Astrocyte (in vitro differentiated cells and primary cell): ENCODE results near the gene RNF41. TPM values are rescaled to one million over a fixed set of nuclear protein-coding genes. Genes with fewer than 3 reads are reported as not detected.

Experiments used
- DNase-seq: peaks from one replicate; pipeline ENCODE4 v3.0.0-alpha.2; 2010; ENCODE audit warnings: low read depth
- FAIRE-seq: peaks from 2 replicates; lab custom pipeline; 2011; peaks lifted over from hg19 to GRCh38; lab: Jason Lieb, UNC
- H2AFZ ChIP-seq: 2 replicates; pipeline ENCODE4 v1.6.0; 2012; ENCODE audit warnings: low read depth, low read length, inconsistent platforms
- H3K27ac ChIP-seq: 2 replicates; pipeline ENCODE4 v1.5.1; 2011; ENCODE audit warnings: low read depth, low read length, inconsistent platforms
- H3K27me3 ChIP-seq: 2 replicates; pipeline ENCODE4 v1.6.0; 2011; ENCODE audit warnings: low read length, inconsistent platforms; ENCODE audit not compliant: insufficient read depth
- H3K36me3 ChIP-seq: 2 replicates; pipeline ENCODE4 v1.5.1; 2011; ENCODE audit warnings: low read length, inconsistent platforms; ENCODE audit not compliant: insufficient read depth
- H3K4me1 ChIP-seq: 2 replicates; pipeline ENCODE4 v1.5.1; 2011; ENCODE audit warnings: low read length, inconsistent platforms; ENCODE audit not compliant: insufficient read depth
- H3K4me2 ChIP-seq: 2 replicates; pipeline ENCODE4 v1.6.0; 2012; ENCODE audit warnings: low read length, inconsistent platforms
- H3K4me3 ChIP-seq: 2 replicates; pipeline ENCODE4 v1.5.1; 2011; ENCODE audit warnings: low read depth, mild to moderate bottlenecking, low read length, inconsistent platforms; ENCODE audit not compliant: insufficient read depth
- H3K79me2 ChIP-seq: 2 replicates; pipeline ENCODE4 v1.6.0; 2012; ENCODE audit warnings: mild to moderate bottlenecking, low read length, inconsistent platforms; ENCODE audit not compliant: insufficient read depth
- H3K9ac ChIP-seq: 2 replicates; pipeline ENCODE4 v1.6.0; 2012; ENCODE audit warnings: mild to moderate bottlenecking, low read length, inconsistent platforms
- H3K9me3 ChIP-seq: 2 replicates; pipeline ENCODE4 v1.5.1; 2012; ENCODE audit warnings: low read depth, mild to moderate bottlenecking, low read length, inconsistent platforms; ENCODE audit not compliant: insufficient read depth
- H4K20me1 ChIP-seq: 2 replicates; pipeline ENCODE4 v1.6.0; 2012; ENCODE audit warnings: low read length, inconsistent platforms; ENCODE audit not compliant: insufficient read depth
- H3K27ac Mint-ChIP-seq: one replicate; pipeline ENCODE4 v1.8.0; 2021; ENCODE audit warnings: mild to moderate bottlenecking, mixed read lengths; ENCODE audit not compliant: unreplicated experiment
- H3K27me3 Mint-ChIP-seq: one replicate; pipeline ENCODE4 v1.8.0; 2021; ENCODE audit warnings: low read depth, mixed read lengths; ENCODE audit not compliant: unreplicated experiment
- H3K36me3 Mint-ChIP-seq: one replicate; pipeline ENCODE4 v1.8.0; 2021; ENCODE audit warnings: low read depth, mixed read lengths; ENCODE audit not compliant: unreplicated experiment
- H3K4me1 Mint-ChIP-seq: one replicate; pipeline ENCODE4 v1.8.0; 2021; ENCODE audit warnings: low read depth, mixed read lengths; ENCODE audit not compliant: unreplicated experiment
- H3K4me3 Mint-ChIP-seq: one replicate; pipeline ENCODE4 v1.8.0; 2021; ENCODE audit warnings: mild to moderate bottlenecking, moderate library complexity, mixed read lengths; ENCODE audit not compliant: unreplicated experiment
- H3K9me3 Mint-ChIP-seq: one replicate; pipeline ENCODE4 v1.8.0; 2021; ENCODE audit warnings: mild to moderate bottlenecking, mixed read lengths; ENCODE audit not compliant: unreplicated experiment
- EZH2 ChIP-seq: IDR thresholded peaks from 2 replicates; pipeline ENCODE4 v1.6.1; 2012; ENCODE audit warnings: mild to moderate bottlenecking, low read length, inconsistent platforms; ENCODE audit not compliant: insufficient read depth
- total RNA-seq: library from RNA; stranded (reverse); gene quantifications from 2 replicates; pipeline ENCODE4 v1.2.1, GENCODE V29; 2021
- TF ChIP-seq, protein P1 (sequence below): IDR thresholded peaks from 2 replicates; pipeline ENCODE4 v1.5.1; 2011; ENCODE audit warnings: low read depth, mild to moderate bottlenecking, inconsistent platforms, low read length, moderate library complexity; ENCODE audit not compliant: insufficient read depth

The RNF41 gene
- total RNA-seq, 1 donor from 2014 or later, result 85.8 TPM

DNA sequence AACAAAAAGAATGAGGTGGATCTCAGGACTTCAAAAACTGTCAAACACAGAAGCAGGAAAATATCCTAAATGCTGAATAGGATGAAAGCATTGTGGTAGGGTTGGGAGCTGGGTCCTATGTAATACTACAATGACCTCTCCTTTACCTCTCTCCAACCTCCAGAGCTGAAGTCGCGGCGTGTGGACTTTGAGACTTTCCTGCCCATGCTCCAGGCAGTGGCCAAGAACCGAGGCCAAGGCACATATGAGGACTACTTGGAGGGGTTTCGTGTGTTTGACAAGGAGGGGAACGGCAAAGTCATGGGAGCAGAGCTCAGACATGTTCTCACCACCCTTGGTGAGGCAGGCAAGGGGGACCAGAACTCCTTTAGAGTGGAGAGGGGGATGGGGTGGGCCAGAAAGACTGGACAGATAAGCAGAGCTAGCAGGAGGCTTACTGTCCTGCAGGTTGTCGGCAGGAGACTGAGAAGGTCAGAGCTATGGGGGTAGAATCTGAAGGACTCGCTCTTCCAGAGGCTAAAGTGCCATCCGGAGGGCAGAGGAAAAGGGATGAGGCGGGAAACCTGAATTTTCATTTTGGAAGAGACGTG lies 66.4 kb downstream of the RNF41 start:
- Mint-ChIP-seq H3K4me1 (peaks cover 10% of the 10 kb centered on the region), H3K9me3 (no peaks in the 10 kb centered on the region), H3K27ac (peak overlapping the region; percentile 72)

DNA sequence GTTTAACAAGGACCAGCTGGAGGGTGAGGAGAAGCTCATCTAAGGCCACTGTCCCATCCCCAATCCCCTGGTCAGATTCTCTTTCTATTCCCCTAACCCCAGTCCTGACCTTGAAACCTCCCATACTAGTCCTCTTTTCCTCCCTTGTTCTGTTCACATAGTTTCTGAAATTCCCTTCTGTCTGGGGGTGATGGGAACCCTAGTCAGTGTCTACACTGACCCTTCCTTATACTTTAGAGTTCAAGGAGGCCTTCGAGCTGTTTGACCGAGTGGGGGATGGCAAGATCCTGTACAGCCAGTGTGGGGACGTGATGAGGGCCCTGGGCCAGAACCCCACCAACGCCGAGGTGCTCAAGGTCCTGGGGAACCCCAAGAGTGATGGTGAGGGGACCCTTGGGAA lies 66.9 kb downstream of the RNF41 start:
- Histone ChIP-seq H2AFZ (no peak overlapping the region), H3K36me3 (peaks cover 10% of the 10 kb centered on the region), H3K4me1 (peaks cover 35% of the 10 kb centered on the region), H3K9ac (no peak overlapping the region), H3K27me3 (no peaks in the 10 kb centered on the region), H3K9me3 (no peaks in the 10 kb centered on the region), H3K79me2 (peaks cover 38% of the 10 kb centered on the region), H4K20me1 (peaks cover 16% of the 10 kb centered on the region), H3K4me2 (no peak overlapping the region), H3K27ac (no peak overlapping the region), H3K4me3 (no peak overlapping the region)
- Mint-ChIP-seq H3K27me3 (no peaks in the 10 kb centered on the region), H3K4me3 (peak overlapping the region; percentile 78), H3K4me1 (peaks cover 10% of the 10 kb centered on the region), H3K36me3 (peaks cover 25% of the 10 kb centered on the region), H3K27ac (peak overlapping the region; percentile 72), H3K9me3 (no peaks in the 10 kb centered on the region)
- no peak for TF ChIP-seq EZH2
- TF ChIP-seq, protein P1, sequence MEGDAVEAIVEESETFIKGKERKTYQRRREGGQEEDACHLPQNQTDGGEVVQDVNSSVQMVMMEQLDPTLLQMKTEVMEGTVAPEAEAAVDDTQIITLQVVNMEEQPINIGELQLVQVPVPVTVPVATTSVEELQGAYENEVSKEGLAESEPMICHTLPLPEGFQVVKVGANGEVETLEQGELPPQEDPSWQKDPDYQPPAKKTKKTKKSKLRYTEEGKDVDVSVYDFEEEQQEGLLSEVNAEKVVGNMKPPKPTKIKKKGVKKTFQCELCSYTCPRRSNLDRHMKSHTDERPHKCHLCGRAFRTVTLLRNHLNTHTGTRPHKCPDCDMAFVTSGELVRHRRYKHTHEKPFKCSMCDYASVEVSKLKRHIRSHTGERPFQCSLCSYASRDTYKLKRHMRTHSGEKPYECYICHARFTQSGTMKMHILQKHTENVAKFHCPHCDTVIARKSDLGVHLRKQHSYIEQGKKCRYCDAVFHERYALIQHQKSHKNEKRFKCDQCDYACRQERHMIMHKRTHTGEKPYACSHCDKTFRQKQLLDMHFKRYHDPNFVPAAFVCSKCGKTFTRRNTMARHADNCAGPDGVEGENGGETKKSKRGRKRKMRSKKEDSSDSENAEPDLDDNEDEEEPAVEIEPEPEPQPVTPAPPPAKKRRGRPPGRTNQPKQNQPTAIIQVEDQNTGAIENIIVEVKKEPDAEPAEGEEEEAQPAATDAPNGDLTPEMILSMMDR, result no peak
- FAIRE-seq, result no peak
- no peak for DNase-seq

More for the DNA sequence above, 66.4 kb downstream of the RNF41 start:
- no peak overlapping the region for H3K4me2 ChIP-seq
- no peaks in the 10 kb centered on the region for H3K27me3 ChIP-seq
- no peak overlapping the region for H3K27ac ChIP-seq
- TF ChIP-seq EZH2, result no peak
- TF ChIP-seq, protein P1, result no peak
- H3K9ac ChIP-seq, result no peak overlapping the region
- H2AFZ ChIP-seq, result no peak overlapping the region
- H4K20me1 ChIP-seq, result peaks cover 22% of the 10 kb centered on the region
- H3K4me1 ChIP-seq, result peaks cover 39% of the 10 kb centered on the region
- FAIRE-seq (no peak), DNase-seq (no peak)
- Mint-ChIP-seq H3K4me3 (peak overlapping the region; percentile 78), H3K27me3 (no peaks in the 10 kb centered on the region), H3K36me3 (peaks cover 30% of the 10 kb centered on the region)
- peaks cover 15% of the 10 kb centered on the region for H3K36me3 ChIP-seq
- no peaks in the 10 kb centered on the region for H3K9me3 ChIP-seq
- peaks cover 43% of the 10 kb centered on the region for H3K79me2 ChIP-seq
- H3K4me3 ChIP-seq, result no peak overlapping the region

DNA sequence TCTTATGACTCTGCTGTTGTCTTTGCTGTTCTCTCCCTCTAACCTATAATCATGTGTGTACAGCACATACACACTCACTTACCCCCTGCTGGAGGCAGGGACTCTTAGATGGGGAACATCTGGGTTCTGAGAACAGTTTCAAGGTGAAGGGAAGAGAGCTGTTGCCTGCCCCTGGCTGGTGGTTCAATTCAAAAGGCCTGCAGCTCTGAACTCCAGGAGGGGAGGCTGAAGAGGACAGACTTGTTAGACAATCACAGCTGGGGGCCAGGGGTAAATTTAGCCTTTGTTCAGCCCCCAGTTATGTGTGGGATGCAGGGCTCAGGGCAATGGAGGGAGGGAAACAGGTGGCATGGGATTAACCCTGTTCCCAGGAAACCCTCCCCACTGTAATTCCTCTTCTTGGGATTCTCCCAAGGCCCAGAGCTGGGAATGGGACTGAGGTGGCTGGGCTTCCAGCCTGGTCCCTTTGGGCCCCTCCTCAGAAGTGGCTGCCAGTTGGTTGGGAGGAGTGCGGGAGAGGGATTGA lies 67.4 kb downstream of the RNF41 start:
- Histone ChIP-seq H2AFZ (no peak overlapping the region), H3K27ac (no peak overlapping the region), H3K9ac (peak overlapping the region; percentile 43), H3K4me1 (peaks cover 34% of the 10 kb centered on the region), H3K36me3 (peaks cover 5% of the 10 kb centered on the region), H3K4me3 (no peak overlapping the region), H4K20me1 (peaks cover 11% of the 10 kb centered on the region), H3K27me3 (no peaks in the 10 kb centered on the region), H3K9me3 (no peaks in the 10 kb centered on the region), H3K4me2 (no peak overlapping the region), H3K79me2 (peaks cover 33% of the 10 kb centered on the region)
- peaks cover 10% of the 10 kb centered on the region for H3K4me1 Mint-ChIP-seq
- DNase-seq (no peak), FAIRE-seq (no peak)
- TF ChIP-seq EZH2, result no peak
- TF ChIP-seq, protein P1, result no peak
- no peak overlapping the region for H3K27ac Mint-ChIP-seq
- H3K36me3 Mint-ChIP-seq, result peaks cover 21% of the 10 kb centered on the region
- H3K4me3 Mint-ChIP-seq, result peak overlapping the region; percentile 78
- no peaks in the 10 kb centered on the region for H3K27me3 Mint-ChIP-seq
- H3K9me3 Mint-ChIP-seq, result no peaks in the 10 kb centered on the region
